H9 (cell line): ENCODE data around the gene RSL1D1. TPM values are rescaled to one million over a fixed set of nuclear protein-coding genes. Genes with fewer than 3 reads are reported as not detected.

Source experiments
- DNase-seq: peaks from one replicate; pipeline ENCODE4 v3.0.0-alpha.2; 2017
- H2AFZ ChIP-seq: one replicate; pipeline ENCODE4 v1.6.1; 2013; ENCODE audit warnings: mild to moderate bottlenecking, low read length, control low read depth, moderate library complexity
- H2AK5ac ChIP-seq: 2 replicates; pipeline ENCODE4 v1.6.1; 2013; ENCODE audit warnings: low read length, control low read depth, mixed read lengths; ENCODE audit not compliant: insufficient read length
- H2BK120ac ChIP-seq: one replicate; pipeline ENCODE4 v1.6.1; 2013; ENCODE audit warnings: low read depth, mild to moderate bottlenecking, low read length, control low read depth, inconsistent platforms; ENCODE audit not compliant: poor library complexity, severe bottlenecking
- H2BK12ac ChIP-seq: 2 replicates; pipeline ENCODE4 v1.6.1; 2013; ENCODE audit warnings: low read length, control low read depth, mixed read lengths, low read depth; ENCODE audit not compliant: insufficient read length
- H2BK15ac ChIP-seq: 2 replicates; pipeline ENCODE4 v1.6.1; 2013; ENCODE audit warnings: low read depth, low read length, control low read depth
- H2BK20ac ChIP-seq: one replicate; pipeline ENCODE4 v1.6.1; 2013; ENCODE audit warnings: low read depth, mild to moderate bottlenecking, low read length, control low read depth, inconsistent platforms; ENCODE audit not compliant: poor library complexity, severe bottlenecking
- H2BK5ac ChIP-seq: 2 replicates; pipeline ENCODE4 v1.6.1; 2013; ENCODE audit warnings: low read length, control low read depth, mixed read lengths; ENCODE audit not compliant: insufficient read length
- H3K14ac ChIP-seq: 2 replicates; pipeline ENCODE4 v1.6.1; 2013; ENCODE audit warnings: low read length, control low read depth; ENCODE audit not compliant: insufficient read depth
- H3K18ac ChIP-seq: 2 replicates; pipeline ENCODE4 v1.6.1; 2013; ENCODE audit warnings: low read depth, mild to moderate bottlenecking, mixed read lengths, low read length, control low read depth; ENCODE audit not compliant: insufficient read length
- H3K23ac ChIP-seq: 2 replicates; pipeline ENCODE4 v1.6.1; 2013; ENCODE audit warnings: low read length, control low read depth, mixed read lengths, low read depth; ENCODE audit not compliant: insufficient read length
- H3K23me2 ChIP-seq: 2 replicates; pipeline ENCODE4 v1.6.1; 2013; ENCODE audit warnings: low read depth, mild to moderate bottlenecking, mixed read lengths, low read length, control low read depth; ENCODE audit not compliant: insufficient read length, poor library complexity, severe bottlenecking
- H3K27ac ChIP-seq: 2 replicates; pipeline ENCODE4 v1.5.1; 2013; ENCODE audit warnings: low read length, control low read depth, mixed read lengths, low read depth; ENCODE audit not compliant: insufficient read length
- H3K27me3 ChIP-seq: 2 replicates; pipeline ENCODE4 v1.6.1; 2013; ENCODE audit warnings: low read length, control low read depth, inconsistent platforms; ENCODE audit not compliant: insufficient read depth
- H3K4ac ChIP-seq: 2 replicates; pipeline ENCODE4 v1.6.1; 2013; ENCODE audit warnings: low read depth, mild to moderate bottlenecking, control low read depth, inconsistent platforms, low read length, moderate library complexity
- H3K4me1 ChIP-seq: 2 replicates; pipeline ENCODE4 v1.6.1; 2013; ENCODE audit warnings: low read length, control low read depth, inconsistent platforms; ENCODE audit not compliant: insufficient read depth
- H3K4me2 ChIP-seq: 2 replicates; pipeline ENCODE4 v1.6.1; 2013; ENCODE audit warnings: low read length, control low read depth, mixed read lengths; ENCODE audit not compliant: insufficient read length, insufficient read depth
- H3K56ac ChIP-seq: 2 replicates; pipeline ENCODE4 v1.6.1; 2013; ENCODE audit warnings: low read depth, mild to moderate bottlenecking, mixed read lengths, low read length, control low read depth; ENCODE audit not compliant: insufficient read length
- H3K79me1 ChIP-seq: 2 replicates; pipeline ENCODE4 v1.6.1; 2013; ENCODE audit warnings: low read depth, mild to moderate bottlenecking, moderate library complexity, low read length, control low read depth, inconsistent platforms; ENCODE audit not compliant: insufficient read depth, poor library complexity, severe bottlenecking
- H3K79me2 ChIP-seq: 2 replicates; pipeline ENCODE4 v1.6.1; 2013; ENCODE audit warnings: low read length, control low read depth, inconsistent platforms; ENCODE audit not compliant: insufficient read depth
- H3K9ac ChIP-seq: 2 replicates; pipeline ENCODE4 v1.6.1; 2013; ENCODE audit warnings: low read length, control low read depth, mixed read lengths; ENCODE audit not compliant: insufficient read length; ENCODE audit errors: extremely low read depth
- H3K9me3 ChIP-seq: one replicate; pipeline ENCODE4 v1.6.1; 2013; ENCODE audit warnings: low read depth, low read length, inconsistent platforms; ENCODE audit not compliant: control insufficient read depth
- H3T11ph ChIP-seq: one replicate; pipeline ENCODE4 v1.6.1; 2013; ENCODE audit warnings: mild to moderate bottlenecking, low read length, control low read depth, inconsistent platforms
- H4K20me1 ChIP-seq: one replicate; pipeline ENCODE4 v1.6.1; 2013; ENCODE audit not compliant: control insufficient read depth, insufficient read length, insufficient read depth
- H4K5ac ChIP-seq: 2 replicates; pipeline ENCODE4 v1.6.1; 2013; ENCODE audit warnings: low read depth, mild to moderate bottlenecking, mixed read lengths, low read length, control low read depth; ENCODE audit not compliant: insufficient read length
- H4K8ac ChIP-seq: replicated peaks from 2 replicates; pipeline ENCODE4 v1.6.1; 2013; ENCODE audit warnings: low read length, control low read depth, mixed read lengths, low read depth; ENCODE audit not compliant: insufficient read length
- H4K91ac ChIP-seq: 2 replicates; pipeline ENCODE4 v1.6.1; 2013; ENCODE audit warnings: low read depth, mild to moderate bottlenecking, moderate library complexity, mixed read lengths, low read length, control low read depth; ENCODE audit not compliant: insufficient read length
- H3K27ac Mint-ChIP-seq, 3 experiments: 2 replicates in 2 of 3; 3 replicates in 1 of 3; pipeline ENCODE4 v1.8.0; 2020 to 2021; ENCODE audit warnings: mixed read lengths in 3 of 3, mild to moderate bottlenecking in 1 of 3, moderate library complexity in 1 of 3
- H3K27me3 Mint-ChIP-seq: 2 replicates; pipeline ENCODE4 v1.8.0; 2021; ENCODE audit warnings: low read depth, mild to moderate bottlenecking, moderate library complexity, mixed read lengths
- H3K36me3 Mint-ChIP-seq, 3 experiments: 2 replicates in 2 of 3; 3 replicates in 1 of 3; pipeline ENCODE4 v1.8.0; 2020 to 2021; ENCODE audit warnings: low read depth in 3 of 3, mixed read lengths in 3 of 3; ENCODE audit not compliant: insufficient read depth in 1 of 3
- H3K4me1 Mint-ChIP-seq, 2 experiments: 2 replicates each; pipeline ENCODE4 v1.8.0; 2020; ENCODE audit warnings: mixed read lengths in 2 of 2
- H3K4me3 Mint-ChIP-seq, 2 experiments: 2 replicates in 1 of 2; 3 replicates in 1 of 2; pipeline ENCODE4 v1.8.0; 2020 to 2021; ENCODE audit warnings: mild to moderate bottlenecking in 2 of 2, mixed read lengths in 2 of 2, moderate library complexity in 1 of 2
- H3K9me3 Mint-ChIP-seq, 2 experiments: 2 replicates in 1 of 2; 3 replicates in 1 of 2; pipeline ENCODE4 v1.8.0; 2020; ENCODE audit warnings: mild to moderate bottlenecking in 2 of 2, mixed read lengths in 2 of 2, moderate library complexity in 1 of 2
- CTCF ChIP-seq: fragments of 200-600 bp; sonication (generic); conservative IDR thresholded peaks from 3 replicates; pipeline ENCODE4 v1.8.0; 2021; ENCODE audit warnings: antibody characterized with exemption, mild to moderate bottlenecking
- WGBS: extraction: QIAGEN DNeasy Blood & Tissue Kit; methylation state at CpG from one replicate; pipeline ENCODE4 v1.1.7; 2013; ENCODE audit warnings: missing lambda C conversion rate, low lambda C conversion rate, mixed read lengths; ENCODE audit not compliant: insufficient read length; ENCODE audit errors: extremely low coverage; 5-methylcytosine and 5-hydroxymethylcytosine counted together
- total RNA-seq: library from RNA; stranded (reverse); gene quantifications from 2 replicates; pipeline ENCODE4 v1.2.1, GENCODE V29; 2021

The RSL1D1 gene
- total RNA-seq, 1 experiment from 2014 or later: 334 TPM

- Histone ChIP-seq H3K79me2 (peaks cover 9% of the 10 kb centered on the region; the same call in 1 of the 2 replicates), H3K79me1 (no peaks in the 10 kb centered on the region), H2BK5ac (no peak overlapping the region), H3K27me3 (no peaks in the 10 kb centered on the region), H3K14ac (peak overlapping the region; percentile 81; the same call in 1 of the 2 replicates), H2BK15ac (no peak overlapping the region), H4K91ac (no peak overlapping the region), H4K20me1 (no peaks in the 10 kb centered on the region), H3K4me2 (peak overlapping the region; percentile 58), H2AK5ac (no peak overlapping the region), H3K4me1 (no peaks in the 10 kb centered on the region), H4K8ac (no peak overlapping the region), H4K5ac (no peak overlapping the region), H3K18ac (no peak overlapping the region), H3K9ac (peak overlapping the region; percentile 73), H3K27ac (no peak overlapping the region), H3K23ac (no peak overlapping the region), H2BK12ac (no peak overlapping the region), H3K56ac (no peak overlapping the region), H2BK20ac (no peak overlapping the region), H3K23me2 (peaks cover 16% of the 10 kb centered on the region), H2AFZ (no peak overlapping the region), H3K4ac (no peak overlapping the region; the same call in 1 of the 2 replicates), H3K9me3 (no peaks in the 10 kb centered on the region), H3T11ph (no peak overlapping the region), H2BK120ac (no peak overlapping the region)
- H3K36me3 Mint-ChIP-seq: peaks cover 0 to 10% (median 7%) of the 10 kb centered on the region in 3 experiments; a peak in 3 of 7 replicates
- peak overlapping the region; percentile 57 to 89 (median 87) for H3K27ac Mint-ChIP-seq
- no CpG with 5 or more reads among the region's 93 CpGs for WGBS
- H3K9me3 Mint-ChIP-seq: no peaks in the 10 kb centered on the region
- no peak for TF ChIP-seq CTCF
- H3K4me1 Mint-ChIP-seq: peaks cover 29 to 44% of the 10 kb centered on the region in 2 experiments
- H3K4me3 Mint-ChIP-seq: peak overlapping the region; percentile 86 to 91
- no peaks in the 10 kb centered on the region; the same call in 1 of the 2 replicates for H3K27me3 Mint-ChIP-seq
- DNase-seq: peak; percentile 61
Measured at GRCh38 chr16:11796227-11797165, 54.8 kb downstream of the RSL1D1 start.
